Measurements from ENCODE around the gene OR51V1.
A peak's percentile ranks its signal among the peaks of the same experiment; 100 is the strongest.

The OR51V1 gene

DNA sequence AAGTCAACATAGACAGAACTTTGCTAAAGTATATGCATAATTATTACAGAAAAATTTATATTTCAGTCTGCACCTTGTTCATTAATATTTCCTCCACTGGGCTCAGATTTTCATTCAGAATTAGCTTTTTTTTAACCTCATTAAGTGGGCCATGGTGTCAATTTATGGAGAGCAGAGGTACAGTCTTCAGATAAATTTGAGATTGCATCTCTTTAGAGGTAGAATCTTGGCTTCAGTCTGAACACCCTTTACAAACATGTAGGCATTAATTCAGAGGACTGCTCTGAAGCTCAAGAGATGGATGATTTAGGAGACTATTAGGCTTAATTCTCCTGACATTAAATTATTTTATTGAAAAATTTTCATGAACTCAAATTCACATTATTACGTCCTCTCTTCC, 29.8 kb upstream of the OR51V1 start:
- DNase-seq (ENCODE audit: low read depth), result no peak

DNA sequence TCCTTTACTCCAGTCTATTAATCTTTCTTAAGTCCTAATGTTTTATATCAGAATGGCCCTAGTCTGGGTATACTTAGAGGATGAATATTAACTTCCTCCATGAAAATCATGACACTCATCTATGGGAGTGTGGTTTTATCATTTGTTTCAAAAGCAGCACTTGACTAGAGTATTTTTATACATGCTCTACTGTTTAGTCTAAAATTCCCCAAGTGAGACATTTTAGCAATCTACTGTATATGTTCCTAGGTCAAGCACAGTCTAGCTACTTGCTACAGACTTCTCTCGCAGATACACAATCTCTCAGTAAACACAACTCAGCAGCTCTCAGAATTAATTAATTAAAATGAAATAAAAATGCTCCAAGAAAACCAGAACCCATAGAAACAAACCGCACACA, 29.3 kb upstream of the OR51V1 start:
- DNase-seq (ENCODE audit: low read depth), result no peak

DNA sequence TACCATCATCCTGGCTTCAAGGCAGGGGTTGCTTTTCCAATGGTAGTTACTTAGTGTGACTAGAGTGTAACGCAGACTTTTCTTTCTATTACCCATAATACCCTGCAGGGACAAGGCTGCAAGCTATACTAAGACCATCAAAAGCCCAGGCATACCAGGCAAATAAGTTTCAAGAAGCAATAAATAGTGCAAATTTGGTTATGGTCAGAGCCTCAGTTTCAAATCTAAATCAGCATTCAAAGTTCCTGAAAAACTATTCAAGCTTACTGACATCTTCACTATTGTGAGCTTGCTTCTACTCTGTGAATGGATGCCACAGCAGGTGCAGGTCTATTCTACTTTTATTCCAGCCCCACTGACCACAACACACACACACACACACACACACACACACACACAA, 28.9 kb upstream of the OR51V1 start:
- no peak for DNase-seq (ENCODE audit: low read depth)

GRCh38 chr11:5228124-5228523, 27.6 kb upstream of the OR51V1 start:
- DNase-seq (ENCODE audit: low read depth), result no peak

DNA sequence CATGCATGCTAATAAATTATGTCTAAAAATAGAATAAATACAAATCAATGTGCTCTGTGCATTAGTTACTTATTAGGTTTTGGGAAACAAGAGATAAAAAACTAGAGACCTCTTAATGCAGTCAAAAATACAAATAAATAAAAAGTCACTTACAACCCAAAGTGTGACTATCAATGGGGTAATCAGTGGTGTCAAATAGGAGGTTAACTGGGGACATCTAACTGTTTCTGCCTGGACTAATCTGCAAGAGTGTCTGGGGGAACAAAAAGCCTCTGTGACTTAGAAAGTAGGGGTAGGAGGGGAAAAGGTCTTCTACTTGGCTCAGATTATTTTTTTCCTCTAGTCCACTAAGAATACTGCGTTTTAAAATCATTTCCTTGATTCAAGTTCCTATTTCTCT, 27.2 kb upstream of the OR51V1 start:
- DNase-seq (ENCODE audit: low read depth), result no peak

DNA sequence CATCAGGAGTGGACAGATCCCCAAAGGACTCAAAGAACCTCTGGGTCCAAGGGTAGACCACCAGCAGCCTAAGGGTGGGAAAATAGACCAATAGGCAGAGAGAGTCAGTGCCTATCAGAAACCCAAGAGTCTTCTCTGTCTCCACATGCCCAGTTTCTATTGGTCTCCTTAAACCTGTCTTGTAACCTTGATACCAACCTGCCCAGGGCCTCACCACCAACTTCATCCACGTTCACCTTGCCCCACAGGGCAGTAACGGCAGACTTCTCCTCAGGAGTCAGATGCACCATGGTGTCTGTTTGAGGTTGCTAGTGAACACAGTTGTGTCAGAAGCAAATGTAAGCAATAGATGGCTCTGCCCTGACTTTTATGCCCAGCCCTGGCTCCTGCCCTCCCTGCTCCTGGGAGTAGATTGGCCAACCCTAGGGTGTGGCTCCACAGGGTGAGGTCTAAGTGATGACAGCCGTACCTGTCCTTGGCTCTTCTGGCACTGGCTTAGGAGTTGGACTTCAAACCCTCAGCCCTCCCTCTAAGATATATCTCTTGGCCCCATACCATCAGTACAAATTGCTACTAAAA, 26.3 kb upstream of the OR51V1 start, which contains the start of gene HBB:
HBB (minus strand) TSS at position 340 of the 579 bp plus-strand sequence; CDS start at position 290, 50 bp downstream.
- no peak for DNase-seq (ENCODE audit: low read depth)

- DNase-seq (ENCODE audit: low read depth), result no peak
These were observed 25.0 kb upstream of the OR51V1 start for GRCh38 chr11:5225480-5225871.

- no peak for DNase-seq (ENCODE audit: low read depth)
These were observed 24.3 kb upstream of the OR51V1 start for GRCh38 chr11:5224538-5225479.

GRCh38 chr11:5223686-5224085, 23.2 kb upstream of the OR51V1 start:
- DNase-seq (ENCODE audit: low read depth), result no peak

- no peak for DNase-seq (ENCODE audit: low read depth)
These were observed 22.7 kb upstream of the OR51V1 start for GRCh38 chr11:5223146-5223545.

- no peak for DNase-seq (ENCODE audit: low read depth)
These were observed 9.9 kb upstream of the OR51V1 start for GRCh38 chr11:5210376-5210885.

DNA sequence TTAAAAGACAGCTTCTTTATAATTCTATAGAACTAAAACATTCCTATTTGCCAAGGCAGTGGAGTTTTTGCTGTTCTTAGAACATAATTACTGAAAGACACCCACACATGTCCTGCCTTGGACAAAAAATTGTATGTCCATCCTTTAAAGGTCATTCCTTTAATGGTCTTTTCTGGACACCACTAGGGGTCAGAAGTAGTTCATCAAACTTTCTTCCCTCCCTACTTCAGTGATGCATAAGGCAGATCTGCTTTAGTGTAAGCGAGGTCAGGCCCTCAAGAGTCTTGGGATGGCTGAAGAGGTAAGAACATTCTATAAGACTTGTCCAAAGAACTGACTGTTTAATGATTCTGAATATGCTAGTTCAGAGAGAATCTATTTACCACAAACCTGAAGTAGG, 4.3 kb upstream of the OR51V1 start:
- peak; percentile 79 for DNase-seq (ENCODE audit: low read depth)

GRCh38 chr11:5203366-5203765, 2.9 kb upstream of the OR51V1 start:
- no peak for DNase-seq (ENCODE audit: low read depth)

GRCh38 chr11:5198285-5198684, 2.2 kb downstream of the OR51V1 start:
- no peak for DNase-seq (ENCODE audit: low read depth)

DNA sequence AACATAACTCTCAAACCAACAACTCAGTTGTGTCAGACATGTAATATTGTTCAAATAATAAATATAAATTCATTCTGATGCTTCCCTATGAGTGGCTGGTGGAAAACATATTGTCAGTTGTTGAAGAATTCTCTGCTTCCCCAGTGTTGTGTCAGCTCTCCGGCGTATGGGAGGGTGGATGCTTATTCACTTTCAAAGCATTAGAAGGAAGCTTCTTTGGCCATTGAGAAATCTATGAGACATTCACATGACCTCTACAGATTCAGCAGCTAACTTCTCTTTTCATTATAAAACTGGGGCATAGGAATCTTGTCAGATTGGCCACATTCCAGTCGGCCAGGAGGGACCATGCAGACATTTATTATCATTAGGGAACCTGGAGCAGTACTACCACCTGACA, 2.9 kb downstream of the OR51V1 start:
- peak; percentile 40 for DNase-seq (ENCODE audit: low read depth)

GRCh38 chr11:5196731-5197130, 3.8 kb downstream of the OR51V1 start:
- no peak for DNase-seq (ENCODE audit: low read depth)

- DNase-seq (ENCODE audit: low read depth), result no peak
These were observed 4.4 kb downstream of the OR51V1 start for GRCh38 chr11:5196067-5196466.

- no peak for DNase-seq (ENCODE audit: low read depth)
These were observed 7.7 kb downstream of the OR51V1 start for GRCh38 chr11:5192738-5193137.

GRCh38 chr11:5188201-5188600, 12.3 kb downstream of the OR51V1 start:
- DNase-seq (ENCODE audit: low read depth), result no peak

- DNase-seq (ENCODE audit: low read depth), result no peak
These were observed 22.2 kb downstream of the OR51V1 start for GRCh38 chr11:5178046-5178837.

- no peak for DNase-seq (ENCODE audit: low read depth)
These were observed 25.5 kb downstream of the OR51V1 start for GRCh38 chr11:5174934-5175333.

DNA sequence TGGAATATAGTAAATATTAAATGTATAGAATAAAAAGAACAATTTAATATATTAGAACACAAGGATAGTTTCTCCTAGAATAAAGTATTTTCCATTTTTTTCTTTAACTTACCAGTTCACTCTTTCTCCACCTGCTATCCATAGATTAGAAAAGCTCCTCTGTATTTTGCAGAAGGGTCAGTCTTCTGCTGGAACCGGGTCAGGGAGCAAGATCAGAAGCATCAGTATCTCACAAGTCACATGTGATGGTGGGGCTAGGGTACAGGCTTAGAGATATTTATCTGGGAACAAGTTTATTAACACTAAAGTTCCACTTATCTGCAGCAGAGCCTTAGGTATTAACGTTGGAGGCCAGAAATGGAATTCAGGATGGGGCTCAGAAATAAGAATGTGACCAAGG, 28.6 kb downstream of the OR51V1 start:
- DNase-seq (ENCODE audit: low read depth), result no peak
